Caco-2 (cell line): ENCODE data around the gene NAALADL2. TPM values are rescaled to one million over a fixed set of nuclear protein-coding genes. Genes with fewer than 3 reads are reported as not detected.

Source experiments
- BruUV-seq: library from RNA; stranded (reverse); fragments of 400-500 nt; replicated peaks from 2 replicates; lab custom pipeline; 2021; lab: Mats Ljungman, UMichigan
- CTCF ChIA-PET: fragments of 300-600 bp; sonication (Branson Sonifier 250); formaldehyde crosslinking; loops from one replicate; lab custom pipeline; 2022; ENCODE audit warnings: antibody characterized with exemption; lab: Charles Lee
- POLR2A ChIA-PET: fragments of 300-600 bp; sonication (Branson Sonifier 250); formaldehyde crosslinking; loops from one replicate; lab custom pipeline; 2022; ENCODE audit warnings: antibody characterized with exemption; lab: Charles Lee
- DNase-seq, 2 experiments: peaks; one replicate each; pipeline versions ENCODE4 v3.0.0 to v3.0.0-alpha.2; 2020 to 2022
- H3K27me3 ChIP-seq: replicated peaks from 2 replicates; pipeline ENCODE4 v1.6.0; 2011; ENCODE audit warnings: low read length; ENCODE audit not compliant: control insufficient read depth, insufficient read depth
- H3K36me3 ChIP-seq: 2 replicates; pipeline ENCODE4 v1.5.1; 2011; ENCODE audit warnings: low read length; ENCODE audit not compliant: control insufficient read depth, insufficient read depth
- H3K4me1 ChIP-seq: fragments of 250-450 bp; sonication (Bioruptor Pico); 2 replicates; pipeline ENCODE4 v1.5.1; 2020; ENCODE audit warnings: mild to moderate bottlenecking
- H3K4me3 ChIP-seq: 2 replicates; pipeline ENCODE4 v1.5.1; 2011; ENCODE audit warnings: low read depth, mild to moderate bottlenecking, control low read depth, low read length
- H3K9me3 ChIP-seq: fragments of 250-450 bp; sonication (Bioruptor Pico); 2 replicates; pipeline ENCODE4 v1.5.1; 2020; ENCODE audit warnings: mild to moderate bottlenecking, moderate library complexity
- H3K27ac Mint-ChIP-seq: one replicate; pipeline ENCODE4 v1.8.0; 2022; ENCODE audit warnings: mixed read lengths; ENCODE audit not compliant: unreplicated experiment
- H3K27me3 Mint-ChIP-seq: one replicate; pipeline ENCODE4 v1.8.0; 2022; ENCODE audit warnings: mixed read lengths; ENCODE audit not compliant: insufficient read depth, unreplicated experiment
- H3K36me3 Mint-ChIP-seq: one replicate; pipeline ENCODE4 v1.8.0; 2022; ENCODE audit warnings: mild to moderate bottlenecking, mixed read lengths; ENCODE audit not compliant: insufficient read depth, unreplicated experiment
- H3K4me1 Mint-ChIP-seq: one replicate; pipeline ENCODE4 v1.8.0; 2022; ENCODE audit warnings: low read depth, mixed read lengths; ENCODE audit not compliant: unreplicated experiment
- H3K4me3 Mint-ChIP-seq: one replicate; pipeline ENCODE4 v1.8.0; 2022; ENCODE audit warnings: mild to moderate bottlenecking, moderate library complexity, mixed read lengths; ENCODE audit not compliant: unreplicated experiment
- H3K9me3 Mint-ChIP-seq: one replicate; pipeline ENCODE4 v1.8.0; 2022; ENCODE audit warnings: mixed read lengths; ENCODE audit not compliant: unreplicated experiment
- CTCF ChIP-seq, 2 experiments: fragments of 200-600 bp in 1 of 2; IDR thresholded peaks; 1 replicate in 1 of 2; 2 replicates in 1 of 2; pipeline versions ENCODE4 v1.5.1 to v1.8.0; 2011 to 2022; ENCODE audit warnings: antibody characterized with exemption in 1 of 2, control low read depth in 1 of 2, inconsistent platforms in 1 of 2, low read depth in 1 of 2, low read length in 1 of 2, mild to moderate bottlenecking in 1 of 2, moderate library complexity in 1 of 2; ENCODE audit not compliant: insufficient read depth in 1 of 2, severe bottlenecking in 1 of 2, unreplicated experiment in 1 of 2
- intact Hi-C: fragments of 100-400 bp; cut with micrococcal nuclease; formaldehyde crosslinking; loops from one replicate; pipeline ENCODE4 v1.10.0; 2022; ENCODE audit not compliant: unreplicated experiment
- total RNA-seq: library from RNA; stranded (reverse); gene quantifications from 2 replicates; pipeline ENCODE4 v1.2.3, GENCODE V29; 2022

Gene NAALADL2
- total RNA-seq, 1 experiment from 2014 or later: 4.4 TPM

- no peaks in the 10 kb centered on the region for H3K36me3 Mint-ChIP-seq
- no peak for DNase-seq
- POLR2A ChIA-PET: no interaction called here
These were observed 747.6 kb downstream of the NAALADL2 start for GRCh38 chr3:175606650-175607318.

GRCh38 chr3:175608356-175608755 is 749.2 kb downstream of the NAALADL2 start:
- Mint-ChIP-seq H3K36me3 (no peaks in the 10 kb centered on the region), H3K4me3 (no peak overlapping the region), H3K27ac (no peak overlapping the region), H3K4me1 (no peaks in the 10 kb centered on the region), H3K9me3 (no peaks in the 10 kb centered on the region), H3K27me3 (no peaks in the 10 kb centered on the region)
- intact Hi-C loops: no loop called here
- no peak for DNase-seq
- no peak for TF ChIP-seq CTCF (IDR thresholded peaks at IDR 0.05; ENCODE audit: insufficient read depth in 1 of 2, low read depth in 1 of 2, low read length in 1 of 2, severe bottlenecking in 1 of 2, unreplicated experiment in 1 of 2)
- Histone ChIP-seq H3K9me3 (no peaks in the 10 kb centered on the region), H3K36me3 (no peaks in the 10 kb centered on the region), H3K4me1 (no peaks in the 10 kb centered on the region), H3K27me3 (no peaks in the 10 kb centered on the region), H3K4me3 (no peak overlapping the region)
- BruUV-seq: no TSS peak
- ChIA-PET POLR2A (no interaction called here), CTCF (no interaction called here)

More at GRCh38 chr3:175606650-175607318, 747.6 kb downstream of the NAALADL2 start:
- Mint-ChIP-seq H3K27ac (no peak overlapping the region), H3K9me3 (no peaks in the 10 kb centered on the region), H3K4me3 (no peak overlapping the region), H3K4me1 (no peaks in the 10 kb centered on the region), H3K27me3 (no peaks in the 10 kb centered on the region)
- H3K9me3 ChIP-seq: no peaks in the 10 kb centered on the region
- no peaks in the 10 kb centered on the region for H3K27me3 ChIP-seq
- TF ChIP-seq CTCF (IDR thresholded peaks at IDR 0.05; ENCODE audit: insufficient read depth in 1 of 2, low read depth in 1 of 2, low read length in 1 of 2, severe bottlenecking in 1 of 2, unreplicated experiment in 1 of 2): no peak
- H3K4me3 ChIP-seq: no peak overlapping the region
- no peaks in the 10 kb centered on the region for H3K36me3 ChIP-seq
- no TSS peak for BruUV-seq
- H3K4me1 ChIP-seq: no peaks in the 10 kb centered on the region
- CTCF ChIA-PET: no interaction called here
- intact Hi-C loops: no loop called here

GRCh38 chr3:175608911-175609310 is 749.8 kb downstream of the NAALADL2 start:
- Histone ChIP-seq H3K9me3 (no peaks in the 10 kb centered on the region), H3K27me3 (no peaks in the 10 kb centered on the region), H3K4me3 (no peak overlapping the region), H3K4me1 (no peaks in the 10 kb centered on the region), H3K36me3 (no peaks in the 10 kb centered on the region)
- CTCF ChIA-PET: no interaction called here
- intact Hi-C loops: no loop called here
- no peak overlapping the region for H3K27ac Mint-ChIP-seq
- no peaks in the 10 kb centered on the region for H3K4me1 Mint-ChIP-seq
- H3K4me3 Mint-ChIP-seq: no peak overlapping the region
- H3K9me3 Mint-ChIP-seq: no peaks in the 10 kb centered on the region
- no peak for TF ChIP-seq CTCF (IDR thresholded peaks at IDR 0.05; ENCODE audit: insufficient read depth in 1 of 2, low read depth in 1 of 2, low read length in 1 of 2, severe bottlenecking in 1 of 2, unreplicated experiment in 1 of 2)
- DNase-seq: no peak
- POLR2A ChIA-PET: no interaction called here
- BruUV-seq: no TSS peak
- no peaks in the 10 kb centered on the region for H3K36me3 Mint-ChIP-seq
- no peaks in the 10 kb centered on the region for H3K27me3 Mint-ChIP-seq
